Sigmoid colon (tissue), 7 donors: ENCODE measurements around the gene DNAJC21. TPM values are rescaled to one million over a fixed set of nuclear protein-coding genes. Genes with fewer than 3 reads are reported as not detected.
A peak's percentile ranks its signal among the peaks of the same experiment; 100 is the strongest.

Source experiments
- DNase-seq: peaks from one replicate; pipeline ENCODE4 v3.0.0-alpha.2; 2019
- H3K27ac ChIP-seq, 4 donors: fragments of 200-600 bp; sonication (generic); one replicate each; pipeline ENCODE4 v1.5.1; 2016 to 2019; ENCODE audit warnings: mild to moderate bottlenecking in 1 of 4
- H3K27me3 ChIP-seq, 3 donors: fragments of 200-600 bp; sonication (generic); one replicate each; pipeline ENCODE4 v1.5.1; 2019; ENCODE audit warnings: mild to moderate bottlenecking in 1 of 3
- H3K36me3 ChIP-seq, 4 donors: fragments of 200-600 bp; sonication (generic); one replicate each; pipeline ENCODE4 v1.5.1; 2016 to 2019
- H3K4me1 ChIP-seq, 4 donors: fragments of 200-600 bp; sonication (generic); one replicate each; pipeline ENCODE4 v1.5.1; 2017 to 2019
- H3K4me3 ChIP-seq, 4 donors: fragments of 200-600 bp; sonication (generic); one replicate each; pipeline ENCODE4 v1.5.1; 2017 to 2019; ENCODE audit warnings: mild to moderate bottlenecking in 2 of 4, moderate library complexity in 1 of 4
- H3K9me3 ChIP-seq, 4 donors: fragments of 200-600 bp in 3 of 4; sonication (generic) in 3 of 4; one replicate each; pipeline versions ENCODE4 v1.5.1 to v1.6.1; 2013 to 2019
- EP300 ChIP-seq, 4 donors: sonication (generic); formaldehyde crosslinking; IDR thresholded peaks; one replicate each; pipeline ENCODE4 v1.6.1; 2017; ENCODE audit warnings: antibody characterized with exemption in 4 of 4
- POLR2A ChIP-seq, 2 donors: fragments of 450-650 bp; IDR thresholded peaks; one replicate each; pipeline ENCODE4 v1.6.1; 2016; ENCODE audit warnings: antibody characterized with exemption in 2 of 2, mild to moderate bottlenecking in 2 of 2, moderate library complexity in 2 of 2
- POLR2AphosphoS5 ChIP-seq, 4 donors: sonication (generic); formaldehyde crosslinking; IDR thresholded peaks; one replicate each; pipeline ENCODE4 v1.6.1; 2017; ENCODE audit warnings: antibody characterized with exemption in 4 of 4
- whole genome bisulfite sequencing, 2 donors: extraction: QIAGEN DNeasy Blood & Tissue Kit; methylation state at CpG; one replicate each; pipeline ENCODE4 v1.1.7; 2013; 5-methylcytosine and 5-hydroxymethylcytosine counted together
- intact Hi-C: fragments of 100-400 bp; cut with DNase I; formaldehyde crosslinking; loops from one replicate; pipeline ENCODE4 v1.15.1; 2023
- polyA plus RNA-seq, 3 donors: library from polyadenylated mRNA; stranded (reverse); fragments of 200-250 nt; gene quantifications; one replicate each; pipeline ENCODE4 v1.2.3, GENCODE V29; 2013
- total RNA-seq, 4 donors: library from RNA; depleted of rRNA; stranded (reverse); fragments of >200 nt; gene quantifications; one replicate each; pipeline ENCODE4 v1.1.0, GENCODE V29; 2016
- TF ChIP-seq, protein P1 (sequence below), 4 experiments: fragments of 450-650 bp in 3 of 4; fragments of 200-600 bp in 1 of 4; IDR thresholded peaks; one replicate each; pipeline ENCODE4 v1.5.1; 2016 to 2019; ENCODE audit warnings: antibody characterized with exemption in 4 of 4, mild to moderate bottlenecking in 3 of 4, moderate library complexity in 2 of 4
- donor health status: healthy with polysubstance abuse.
- donor health status: Bipolar disorder and iron deficiency.
- donor health status: healthy.

Gene DNAJC21
- total and polyA plus RNA-seq, 7 donors: 26.4 to 47.1 (median 40.6) TPM

DNA sequence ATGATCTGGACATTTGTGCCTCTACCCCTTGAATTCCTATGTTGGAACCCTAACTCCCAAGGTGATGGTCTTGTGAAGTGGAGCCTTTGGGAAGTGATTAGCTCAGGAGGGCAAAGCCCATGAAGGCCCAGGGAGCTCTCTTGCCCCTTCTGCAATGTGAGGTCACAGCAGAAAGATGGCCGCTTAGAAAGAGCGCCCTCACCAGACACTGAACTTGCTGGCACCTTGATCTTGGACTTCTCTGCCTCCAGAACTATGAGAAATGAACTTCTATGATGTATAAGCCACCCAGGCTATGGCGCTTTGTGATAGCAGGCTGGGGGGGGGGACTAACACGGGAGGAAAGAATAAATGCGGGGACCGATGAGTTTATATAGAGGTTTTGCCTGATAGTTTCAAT lies 73.1 kb downstream of the DNAJC21 start:
- Histone ChIP-seq H3K27ac (no peak overlapping the region), H3K27me3 (no peaks in the 10 kb centered on the region), H3K36me3 (no peaks in the 10 kb centered on the region), H3K4me3 (no peak overlapping the region), H3K4me1 (no peaks in the 10 kb centered on the region), H3K9me3 (no peaks in the 10 kb centered on the region)
- DNase-seq: no peak
- 88 to 94% methylated on average over 6 of the region's 6 CpGs for WGBS, 2 donors
- intact Hi-C loops: loop anchor here (5.0 kb wide), 1 partner anchor 530 kb away; no protein-coding TSS in a partner anchor
- no peak for TF ChIP-seq POLR2A (IDR thresholded peaks at IDR 0.05)
- TF ChIP-seq, protein P1, sequence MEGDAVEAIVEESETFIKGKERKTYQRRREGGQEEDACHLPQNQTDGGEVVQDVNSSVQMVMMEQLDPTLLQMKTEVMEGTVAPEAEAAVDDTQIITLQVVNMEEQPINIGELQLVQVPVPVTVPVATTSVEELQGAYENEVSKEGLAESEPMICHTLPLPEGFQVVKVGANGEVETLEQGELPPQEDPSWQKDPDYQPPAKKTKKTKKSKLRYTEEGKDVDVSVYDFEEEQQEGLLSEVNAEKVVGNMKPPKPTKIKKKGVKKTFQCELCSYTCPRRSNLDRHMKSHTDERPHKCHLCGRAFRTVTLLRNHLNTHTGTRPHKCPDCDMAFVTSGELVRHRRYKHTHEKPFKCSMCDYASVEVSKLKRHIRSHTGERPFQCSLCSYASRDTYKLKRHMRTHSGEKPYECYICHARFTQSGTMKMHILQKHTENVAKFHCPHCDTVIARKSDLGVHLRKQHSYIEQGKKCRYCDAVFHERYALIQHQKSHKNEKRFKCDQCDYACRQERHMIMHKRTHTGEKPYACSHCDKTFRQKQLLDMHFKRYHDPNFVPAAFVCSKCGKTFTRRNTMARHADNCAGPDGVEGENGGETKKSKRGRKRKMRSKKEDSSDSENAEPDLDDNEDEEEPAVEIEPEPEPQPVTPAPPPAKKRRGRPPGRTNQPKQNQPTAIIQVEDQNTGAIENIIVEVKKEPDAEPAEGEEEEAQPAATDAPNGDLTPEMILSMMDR (IDR thresholded peaks at IDR 0.05): no peak
- TF ChIP-seq EP300 (IDR thresholded peaks at IDR 0.05): no peak
- TF ChIP-seq POLR2AphosphoS5 (IDR thresholded peaks at IDR 0.05): no peak

DNA sequence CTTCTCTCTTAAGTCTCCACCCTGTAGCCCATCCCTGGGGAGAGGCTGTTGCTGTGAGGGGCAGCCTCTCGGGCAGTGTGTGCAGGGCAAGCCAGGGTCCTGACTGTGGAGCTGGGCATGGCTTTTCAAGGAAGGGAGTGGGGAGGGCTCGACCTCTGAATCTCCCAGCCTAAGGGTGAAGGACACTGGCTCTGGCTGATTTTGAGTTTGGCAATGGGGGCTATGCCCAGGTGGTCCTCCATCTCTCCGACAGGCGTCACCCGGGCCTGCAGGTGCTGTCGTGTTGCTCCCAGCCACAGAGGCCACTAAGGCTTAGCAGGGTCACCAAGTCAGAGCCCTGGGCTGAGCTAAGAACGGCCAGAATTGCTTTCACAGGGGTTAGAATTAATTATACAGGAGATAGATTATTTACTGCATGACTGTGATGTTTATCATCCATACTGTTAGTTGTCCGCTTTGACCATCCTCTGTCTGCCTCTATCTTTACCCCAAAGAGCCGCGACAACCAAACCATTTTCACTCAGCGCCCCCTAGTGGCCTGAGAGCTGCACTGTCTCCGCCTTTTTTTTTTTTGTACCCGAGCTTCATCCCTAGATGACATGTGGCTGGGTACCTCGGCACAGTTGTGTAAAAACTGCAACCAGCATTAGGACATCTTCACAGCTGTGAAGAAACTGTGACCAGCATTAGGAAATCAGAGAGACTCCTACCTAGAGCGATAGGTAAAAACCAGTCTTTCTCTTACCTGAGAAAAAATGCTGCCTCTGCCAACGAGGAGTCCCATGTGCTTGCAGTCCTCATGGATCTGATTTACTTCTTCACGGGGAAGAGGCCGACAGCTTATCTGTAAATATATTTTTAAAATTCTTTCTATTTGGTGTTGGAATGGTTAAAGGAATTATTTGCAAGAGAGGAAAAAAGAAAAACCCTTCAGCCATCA lies 73.9 kb downstream of the DNAJC21 start:
- no peaks in the 10 kb centered on the region for H3K4me1 ChIP-seq
- intact Hi-C loops: loop anchor here (5.0 kb wide), 1 partner anchor 531 kb away; no protein-coding TSS in a partner anchor
- no peak overlapping the region for H3K27ac ChIP-seq
- TF ChIP-seq, protein P1 (IDR thresholded peaks at IDR 0.05): peak in 3 of 4 experiments; percentile 18 to 77 (median 40)
- TF ChIP-seq POLR2A (IDR thresholded peaks at IDR 0.05): no peak
- TF ChIP-seq POLR2AphosphoS5 (IDR thresholded peaks at IDR 0.05): no peak
- no peak for TF ChIP-seq EP300 (IDR thresholded peaks at IDR 0.05)
- no peaks in the 10 kb centered on the region for H3K9me3 ChIP-seq
- no peak overlapping the region for H3K4me3 ChIP-seq
- no peak for DNase-seq
- WGBS, 2 donors: 42 to 50% methylated on average over 18 of the region's 18 CpGs
- no peaks in the 10 kb centered on the region for H3K27me3 ChIP-seq
- no peaks in the 10 kb centered on the region for H3K36me3 ChIP-seq

DNA sequence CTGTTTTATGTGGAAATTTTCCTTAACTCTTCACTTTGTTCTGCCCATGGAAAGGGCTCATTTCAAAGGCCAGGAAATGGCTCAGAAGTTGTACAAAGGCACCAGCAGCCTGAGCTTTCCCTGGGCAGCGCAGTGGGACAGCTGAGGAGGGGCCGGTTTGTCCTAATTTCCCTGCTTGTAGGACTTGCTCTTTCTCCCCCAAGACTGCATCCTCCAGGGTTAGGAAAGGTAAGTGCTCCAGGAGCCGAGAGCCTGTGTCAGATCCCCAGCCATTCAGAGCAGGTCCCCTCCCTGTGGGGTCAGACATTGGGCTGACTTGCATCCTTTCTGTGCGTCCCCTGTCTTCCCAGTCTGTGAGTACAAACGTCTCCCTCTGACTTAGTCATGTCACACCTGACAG lies 74.8 kb downstream of the DNAJC21 start:
- WGBS, 2 donors: 78 to 79% methylated on average over 5 of the region's 5 CpGs
- Histone ChIP-seq H3K27me3 (no peaks in the 10 kb centered on the region), H3K4me3 (no peak overlapping the region), H3K9me3 (no peaks in the 10 kb centered on the region), H3K36me3 (no peaks in the 10 kb centered on the region), H3K4me1 (no peaks in the 10 kb centered on the region), H3K27ac (no peak overlapping the region)
- no peak for TF ChIP-seq POLR2A (IDR thresholded peaks at IDR 0.05)
- no peak for TF ChIP-seq POLR2AphosphoS5 (IDR thresholded peaks at IDR 0.05)
- no peak for TF ChIP-seq EP300 (IDR thresholded peaks at IDR 0.05)
- TF ChIP-seq, protein P1 (IDR thresholded peaks at IDR 0.05): no peak
- DNase-seq: no peak
- intact Hi-C loops: loop anchor here (5.0 kb wide), 1 partner anchor 532 kb away; no protein-coding TSS in a partner anchor

DNA sequence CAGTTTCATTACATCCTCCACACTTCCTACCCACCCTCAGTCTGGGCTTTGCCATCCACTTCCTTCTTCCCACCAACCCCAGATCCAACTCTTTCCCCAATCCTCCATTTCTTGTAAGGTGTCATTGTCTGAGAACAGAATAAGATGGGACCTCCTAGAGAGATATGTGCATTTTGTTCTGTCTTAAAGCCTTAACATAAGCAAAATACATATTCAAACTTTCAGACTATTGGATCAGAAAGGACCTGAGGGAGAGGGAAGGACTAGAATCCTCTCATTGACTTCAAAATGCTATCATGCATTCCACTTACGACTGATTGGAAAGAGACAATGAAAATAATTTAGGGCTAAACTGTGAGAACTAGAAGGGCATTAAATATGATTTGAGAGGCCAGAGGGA lies 75.4 kb downstream of the DNAJC21 start:
- DNase-seq: no peak
- no peak for TF ChIP-seq POLR2A (IDR thresholded peaks at IDR 0.05)
- no peak for TF ChIP-seq POLR2AphosphoS5 (IDR thresholded peaks at IDR 0.05)
- no peak for TF ChIP-seq EP300 (IDR thresholded peaks at IDR 0.05)
- TF ChIP-seq, protein P1 (IDR thresholded peaks at IDR 0.05): no peak
- no peak overlapping the region for H3K27ac ChIP-seq
- H3K4me3 ChIP-seq: no peak overlapping the region
- intact Hi-C loops: loop anchor here (5.0 kb wide), 1 partner anchor 532 kb away; no protein-coding TSS in a partner anchor
- H3K4me1 ChIP-seq: no peaks in the 10 kb centered on the region
- H3K27me3 ChIP-seq: no peaks in the 10 kb centered on the region
- no peaks in the 10 kb centered on the region for H3K9me3 ChIP-seq
- WGBS, 2 donors: 92 to 93% methylated on average over 1 of the region's 1 CpG
- no peaks in the 10 kb centered on the region for H3K36me3 ChIP-seq

Other genes with a start within 250 kb of the DNAJC21 start
- gene TTC23L, start 90.4 kb upstream of the DNAJC21 start, total RNA-seq: under 1 TPM in 3 of 4 donors, not detected in 1; 0.16 to 0.36 (median 0.28) TPM
- gene TTC23L, start 90.4 kb upstream of the DNAJC21 start, polyA plus RNA-seq: under 1 TPM in 1 of 3 donors, not detected in 2; 0.06 TPM
- 10 to 100 TPM; 15.8 to 25.8 (median 20.0) TPM for gene RAD1, start 14.1 kb upstream of the DNAJC21 start, total RNA-seq
- 10 to 100 TPM; 11.7 to 14.4 (median 13.6) TPM for gene RAD1, start 14.1 kb upstream of the DNAJC21 start, polyA plus RNA-seq
- gene BRIX1, start 13.8 kb upstream of the DNAJC21 start, total RNA-seq: 10 to 100 TPM in 3 of 4 donors, 1 to 10 TPM in 1; 8.6 to 26.0 (median 20.3) TPM
- 10 to 100 TPM; 13.2 to 20.8 (median 14.3) TPM for gene BRIX1, start 13.8 kb upstream of the DNAJC21 start, polyA plus RNA-seq
- not detected for gene AGXT2, start 118.4 kb downstream of the DNAJC21 start, total RNA-seq
- not detected for gene AGXT2, start 118.4 kb downstream of the DNAJC21 start, polyA plus RNA-seq